HEK293 (cell line): ENCODE data around the gene TTC31.

Source experiments
- CTCF ChIA-PET: fragments of 350-600 bp; formaldehyde crosslinking; extraction: SDS; loops from one replicate; lab custom pipeline; 2021; ENCODE audit warnings: antibody characterized with exemption; lab: Yijun Ruan, JAX
- POLR2A ChIA-PET: fragments of 300-600 bp; formaldehyde crosslinking; extraction: SDS; loops from one replicate; lab custom pipeline; 2020; ENCODE audit warnings: antibody characterized with exemption, inconsistent platforms; lab: Yijun Ruan, JAX
- H3K27ac ChIP-seq: fragments of 200-500 bp; sonication (Bioruptor generic); 2 replicates; pipeline ENCODE4 v1.5.1; 2014; ENCODE audit warnings: low read depth, low read length, control low read depth, inconsistent platforms; ENCODE audit errors: extremely low read depth
- H3K36me3 ChIP-seq, 2 experiments: fragments of 200-500 bp in 1 of 2; sonication (Bioruptor generic) in 1 of 2; 1 replicate in 1 of 2; 2 replicates in 1 of 2; pipeline ENCODE4 v1.5.1; 2014 to 2017; ENCODE audit warnings: inconsistent platforms in 2 of 2, low read length in 2 of 2; ENCODE audit not compliant: control insufficient read depth in 2 of 2, insufficient read depth in 1 of 2
- H3K4me1 ChIP-seq: fragments of 200-500 bp; sonication (Bioruptor generic); 2 replicates; pipeline ENCODE4 v1.5.1; 2014; ENCODE audit warnings: mild to moderate bottlenecking, low read length, inconsistent platforms; ENCODE audit not compliant: control insufficient read depth, insufficient read depth
- H3K4me3 ChIP-seq: 2 replicates; pipeline ENCODE4 v1.5.1; 2011; ENCODE audit warnings: low read depth, mild to moderate bottlenecking, control low read depth, low read length, moderate library complexity
- H3K9me3 ChIP-seq: fragments of 200-500 bp; sonication (Bioruptor generic); 2 replicates; pipeline ENCODE4 v1.5.1; 2014; ENCODE audit warnings: low read depth, low read length, inconsistent platforms; ENCODE audit not compliant: control insufficient read depth, insufficient read depth
- EGR2 ChIP-seq: fragments of 450-650 bp; formaldehyde crosslinking; IDR thresholded peaks from 2 replicates; pipeline ENCODE4 v1.5.1; 2016; ENCODE audit warnings: low read depth, missing biosample characterization, missing genetic modification characterization
- GLIS2 ChIP-seq: fragments of 450-650 bp; formaldehyde crosslinking; IDR thresholded peaks from 2 replicates; pipeline ENCODE4 v1.5.1; 2016; ENCODE audit warnings: missing biosample characterization, missing genetic modification characterization
- KLF9 ChIP-seq: fragments of 450-650 bp; formaldehyde crosslinking; IDR thresholded peaks from 2 replicates; pipeline ENCODE4 v1.5.1; 2016; ENCODE audit warnings: missing biosample characterization, missing genetic modification characterization, low read depth
- REPIN1 ChIP-seq: fragments of 450-650 bp; formaldehyde crosslinking; IDR thresholded peaks from 2 replicates; pipeline ENCODE4 v1.5.1; 2017; ENCODE audit warnings: missing biosample characterization, missing genetic modification characterization, low read depth
- REST ChIP-seq: fragments of 450-650 bp; formaldehyde crosslinking; IDR thresholded peaks from 2 replicates; pipeline ENCODE4 v1.5.1; 2016; ENCODE audit warnings: missing biosample characterization, missing genetic modification characterization
- ZNF157 ChIP-seq: fragments of 450-650 bp; formaldehyde crosslinking; IDR thresholded peaks from 2 replicates; pipeline ENCODE4 v1.5.1; 2016; ENCODE audit warnings: missing biosample characterization, missing genetic modification characterization
- ZNF335 ChIP-seq: fragments of 450-650 bp; formaldehyde crosslinking; conservative IDR thresholded peaks from 2 replicates; pipeline ENCODE4 v1.5.1; 2016; ENCODE audit warnings: missing biosample characterization, missing genetic modification characterization
- ZNF366 ChIP-seq: fragments of 450-650 bp; formaldehyde crosslinking; conservative IDR thresholded peaks from 2 replicates; pipeline ENCODE4 v1.5.1; 2016; ENCODE audit warnings: missing biosample characterization, missing genetic modification characterization
- ZNF747 ChIP-seq: fragments of 450-650 bp; formaldehyde crosslinking; IDR thresholded peaks from 2 replicates; pipeline ENCODE4 v1.5.1; 2016; ENCODE audit warnings: missing biosample characterization, missing genetic modification characterization
- ZNF768 ChIP-seq: fragments of 450-650 bp; formaldehyde crosslinking; IDR thresholded peaks from 2 replicates; pipeline ENCODE4 v1.5.1; 2018; ENCODE audit warnings: missing biosample characterization, mild to moderate bottlenecking, missing genetic modification characterization
- ZSCAN30 ChIP-seq: fragments of 450-650 bp; IDR thresholded peaks from 2 replicates; pipeline ENCODE4 v1.5.1; 2018; ENCODE audit warnings: missing biosample characterization, mild to moderate bottlenecking, missing genetic modification characterization, moderate library complexity
- TF ChIP-seq, protein P1 (sequence below): fragments of 450-650 bp; formaldehyde crosslinking; IDR thresholded peaks from 2 replicates; pipeline ENCODE4 v1.5.1; 2016; ENCODE audit warnings: missing biosample characterization, missing genetic modification characterization
- TF ChIP-seq, protein P2 (sequence below): fragments of 450-650 bp; formaldehyde crosslinking; IDR thresholded peaks from 2 replicates; pipeline ENCODE4 v1.5.0; 2017; ENCODE audit warnings: missing biosample characterization, missing genetic modification characterization, borderline replicate concordance

Gene TTC31

DNA sequence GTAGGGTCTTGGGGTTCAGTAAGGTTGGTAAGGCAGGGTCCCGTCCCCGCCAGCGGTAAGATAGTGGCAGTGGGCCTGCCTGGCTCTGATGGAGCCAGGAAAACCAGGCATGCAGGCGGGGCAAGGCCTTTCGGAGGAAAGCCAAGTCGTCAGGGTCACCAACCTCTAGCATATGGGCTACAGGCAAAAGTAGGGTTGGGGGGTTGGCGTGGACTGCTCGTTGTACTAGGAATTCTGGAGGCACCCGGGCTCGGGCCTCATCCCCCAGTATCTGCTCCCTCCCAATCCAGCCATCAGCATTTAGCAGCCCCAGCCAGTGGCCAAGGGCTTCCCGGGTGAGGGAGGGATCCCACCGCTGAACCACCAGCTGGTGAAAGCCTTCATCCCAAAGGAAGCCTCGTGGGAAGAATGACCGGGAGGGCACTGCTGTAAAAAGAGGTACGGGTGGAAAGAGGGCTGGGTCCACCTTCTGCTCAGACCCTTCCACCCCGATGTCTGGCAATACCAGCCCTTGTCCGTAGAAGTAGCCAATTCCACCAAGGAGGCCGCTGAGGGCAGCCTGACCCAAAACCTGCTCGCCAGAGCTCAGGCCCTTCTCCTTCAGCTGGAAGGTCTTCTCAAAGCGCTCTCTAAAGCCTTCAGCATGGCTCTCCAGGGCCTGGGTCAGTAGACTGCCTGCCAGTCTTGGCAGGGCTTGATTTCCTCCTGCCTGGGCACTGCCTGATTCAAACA lies 20.7 kb upstream of the TTC31 start (continued):
- no peak for TF ChIP-seq REST
- no peak for TF ChIP-seq KLF9
- TF ChIP-seq, protein P1, sequence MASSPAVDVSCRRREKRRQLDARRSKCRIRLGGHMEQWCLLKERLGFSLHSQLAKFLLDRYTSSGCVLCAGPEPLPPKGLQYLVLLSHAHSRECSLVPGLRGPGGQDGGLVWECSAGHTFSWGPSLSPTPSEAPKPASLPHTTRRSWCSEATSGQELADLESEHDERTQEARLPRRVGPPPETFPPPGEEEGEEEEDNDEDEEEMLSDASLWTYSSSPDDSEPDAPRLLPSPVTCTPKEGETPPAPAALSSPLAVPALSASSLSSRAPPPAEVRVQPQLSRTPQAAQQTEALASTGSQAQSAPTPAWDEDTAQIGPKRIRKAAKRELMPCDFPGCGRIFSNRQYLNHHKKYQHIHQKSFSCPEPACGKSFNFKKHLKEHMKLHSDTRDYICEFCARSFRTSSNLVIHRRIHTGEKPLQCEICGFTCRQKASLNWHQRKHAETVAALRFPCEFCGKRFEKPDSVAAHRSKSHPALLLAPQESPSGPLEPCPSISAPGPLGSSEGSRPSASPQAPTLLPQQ (tag by site-specific recombination) = no peak

DNA sequence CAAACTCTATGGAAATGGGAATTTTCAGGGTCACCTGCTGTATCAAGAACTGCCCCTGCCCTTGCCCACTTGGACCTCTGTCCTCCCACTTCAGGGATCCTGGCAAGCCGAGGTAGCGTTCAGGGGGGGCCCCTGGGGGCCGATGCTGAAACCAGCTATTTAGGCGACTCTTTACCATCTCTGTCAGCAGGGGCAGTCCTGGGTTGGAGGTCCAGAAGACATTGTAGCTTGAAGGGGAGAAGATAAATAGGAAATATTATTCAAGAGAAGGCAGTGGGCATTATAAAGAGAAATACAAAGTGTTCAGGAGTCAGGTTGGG lies 20.1 kb upstream of the TTC31 start:
- Histone ChIP-seq H3K9me3 (no peaks in the 10 kb centered on the region), H3K4me1 (no peaks in the 10 kb centered on the region), H3K36me3 (peaks cover 0 to 31% of the 10 kb centered on the region in 2 experiments; a peak in 1 of 3 replicates), H3K4me3 (no peak overlapping the region), H3K27ac (0 out of 2 replicates have a peak overlapping the region, but pooled peaks have one; percentile 42)
- ChIA-PET POLR2A (interaction anchor here (1.1 kb wide), 1 partner anchor 72 kb away, joined by 4 read pairs; no protein-coding TSS in a partner anchor), CTCF (no interaction called here)
- TF ChIP-seq ZNF366 (tag by site-specific recombination) (no peak), ZNF768 (no peak), GLIS2 (tag by site-specific recombination) (no peak), ZSCAN30 (no peak), ZNF747 (no peak), EGR2 (tag by site-specific recombination) (no peak), REPIN1 (no peak)
- TF ChIP-seq, protein P2, sequence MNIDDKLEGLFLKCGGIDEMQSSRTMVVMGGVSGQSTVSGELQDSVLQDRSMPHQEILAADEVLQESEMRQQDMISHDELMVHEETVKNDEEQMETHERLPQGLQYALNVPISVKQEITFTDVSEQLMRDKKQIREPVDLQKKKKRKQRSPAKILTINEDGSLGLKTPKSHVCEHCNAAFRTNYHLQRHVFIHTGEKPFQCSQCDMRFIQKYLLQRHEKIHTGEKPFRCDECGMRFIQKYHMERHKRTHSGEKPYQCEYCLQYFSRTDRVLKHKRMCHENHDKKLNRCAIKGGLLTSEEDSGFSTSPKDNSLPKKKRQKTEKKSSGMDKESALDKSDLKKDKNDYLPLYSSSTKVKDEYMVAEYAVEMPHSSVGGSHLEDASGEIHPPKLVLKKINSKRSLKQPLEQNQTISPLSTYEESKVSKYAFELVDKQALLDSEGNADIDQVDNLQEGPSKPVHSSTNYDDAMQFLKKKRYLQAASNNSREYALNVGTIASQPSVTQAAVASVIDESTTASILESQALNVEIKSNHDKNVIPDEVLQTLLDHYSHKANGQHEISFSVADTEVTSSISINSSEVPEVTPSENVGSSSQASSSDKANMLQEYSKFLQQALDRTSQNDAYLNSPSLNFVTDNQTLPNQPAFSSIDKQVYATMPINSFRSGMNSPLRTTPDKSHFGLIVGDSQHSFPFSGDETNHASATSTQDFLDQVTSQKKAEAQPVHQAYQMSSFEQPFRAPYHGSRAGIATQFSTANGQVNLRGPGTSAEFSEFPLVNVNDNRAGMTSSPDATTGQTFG (tag by site-specific recombination) = no peak

- peaks cover 0 to 31% of the 10 kb centered on the region in 2 experiments; a peak in 1 of 3 replicates for H3K36me3 ChIP-seq
- no peaks in the 10 kb centered on the region for H3K4me1 ChIP-seq
- ChIA-PET CTCF (interaction anchor here (0.7 to 1.4 kb wide), 3 partner anchors 44 to 182 kb away, joined by 3 to 5 read pairs (median 3); no protein-coding TSS in a partner anchor), POLR2A (interaction anchor here (1.2 to 1.6 kb wide), 2 partner anchors 8 to 18 kb away, joined by 5 to 6 read pairs; partner anchors contain the start of genes CCDC142 and TTC31)
- H3K9me3 ChIP-seq = no peaks in the 10 kb centered on the region
- peak overlapping the region; percentile 88 for H3K4me3 ChIP-seq
- TF ChIP-seq, protein P1 (tag by site-specific recombination) = 0 out of 2 replicates have a peak, but pooled peaks have one; percentile 25
- TF ChIP-seq ZNF335 (tag by site-specific recombination) (peak; percentile 14; the same call in 1 of the 2 replicates), ZNF157 (tag by site-specific recombination) (no peak)
- TF ChIP-seq, all 188 proteins: peak for 2
- peak overlapping the region; percentile 74; the same call in 1 of the 2 replicates for H3K27ac ChIP-seq
These were observed 18.5 kb upstream of the TTC31 start for GRCh38 chr2:74464406-74464805.
